Right lobe of liver (tissue), 6 donors: ENCODE results near the gene SCNN1B. TPM values are rescaled to one million over a fixed set of nuclear protein-coding genes. Genes with fewer than 3 reads are reported as not detected.
"Not testable (repeated sequence)": the region's sequence is repeated elsewhere in the genome, so short reads cannot be mapped to it uniquely, and the experiment has no call there.

Source experiments
- ATAC-seq, 4 donors: fragments of 200-7000 bp; cut with Tn5 transposase; one replicate each; pipeline ENCODE4 v1.9.1; 2020; ENCODE audit warnings: mild to moderate bottlenecking in 4 of 4, moderate library complexity in 4 of 4
- DNase-seq, 3 donors: peaks; one replicate each; pipeline ENCODE4 v3.0.0-alpha.2; 2020
- H3K27ac ChIP-seq, 3 donors: fragments of 200-600 bp; one replicate each; pipeline ENCODE4 v1.8.0; 2022
- H3K27me3 ChIP-seq, 2 donors: fragments of 200-600 bp; one replicate each; pipeline ENCODE4 v1.8.0; 2022
- H3K36me3 ChIP-seq, 4 donors: fragments of 200-600 bp; sonication (generic) in 1 of 4; one replicate each; pipeline versions ENCODE4 v1.5.1 to v1.8.0; 2017 to 2022; ENCODE audit warnings: control low read depth in 1 of 4
- H3K4me1 ChIP-seq, 4 donors: fragments of 200-600 bp; sonication (generic) in 1 of 4; one replicate each; pipeline versions ENCODE4 v1.5.1 to v1.8.0; 2017 to 2022; ENCODE audit warnings: control low read depth in 1 of 4
- H3K4me3 ChIP-seq, 3 donors: fragments of 200-600 bp; one replicate each; pipeline ENCODE4 v1.8.0; 2022
- H3K9me3 ChIP-seq, 4 donors: fragments of 200-600 bp; sonication (generic) in 1 of 4; one replicate each; pipeline versions ENCODE4 v1.5.1 to v1.8.0; 2017 to 2022; ENCODE audit warnings: control low read depth in 1 of 4
- POLR2A ChIP-seq: fragments of 450-650 bp; IDR thresholded peaks from one replicate; pipeline ENCODE4 v1.6.1; 2017; ENCODE audit warnings: antibody characterized with exemption, mild to moderate bottlenecking
- WGBS: methylation state at CpG from one replicate; pipeline ENCODE4 v1.1.6; 2018; ENCODE audit warnings: low coverage, low lambda C conversion rate; ENCODE audit not compliant: insufficient coverage; ENCODE audit errors: missing lambda C conversion rate; 5-methylcytosine and 5-hydroxymethylcytosine counted together
- intact Hi-C, 2 donors: fragments of 100-400 bp; cut with DNase I; formaldehyde crosslinking; loops; one replicate each; pipeline versions ENCODE4 v1.11.2 to v1.14.1; 2022
- long read RNA-seq: library from polyadenylated mRNA; unstranded; transcript quantifications from one replicate; pipeline ENCODE4 v2.0.0, GENCODE V29; 2019
- total RNA-seq, 6 experiments: library from RNA; depleted of rRNA in 2 of 6; stranded (reverse); fragments of >200 nt in 2 of 6; fragmentation: NEBNext Ultra II Directional in 3 of 6; extraction: Animal tissue kit (Norgen Biotek cat#: 25700) in 3 of 6; gene quantifications; one replicate each; pipeline versions ENCODE4 v1.1.0 to v1.2.4, GENCODE V29; 2016 to 2023
- TF ChIP-seq, protein P1 (sequence below), 4 donors: fragments of 200-600 bp in 3 of 4; fragments of 450-650 bp in 1 of 4; IDR thresholded peaks; one replicate each; pipeline versions ENCODE4 v1.5.1 to v1.8.0; 2016 to 2022; ENCODE audit warnings: antibody characterized with exemption in 4 of 4, mild to moderate bottlenecking in 2 of 4
- donor health status: DM: no; HTN: yes; CAD: no.
- donor health status: DM: no; HTN: no; CAD: no.
- donor health status: DM: no; HTN: no; CAD: no.
- donor health status: DM: no; HTN: yes; CAD: no.
- donor health status: DM: no; HTN: yes; CAD: no.

SCNN1B gene
- total RNA-seq, result under 1 TPM in 2 of 6 experiments, not detected in 4; 0.12 to 0.13 TPM
- long read RNA-seq, result 0 reads

GRCh38 chr16:23302045-23302956 is at the start of gene SCNN1B:
SCNN1B (plus strand) TSS chr16:23302302; CDS start chr16:23348600, 46,298 bp downstream.
- Histone ChIP-seq H3K27me3 (peaks cover 0 to 8% of the 10 kb centered on the region in 2 donors), H3K4me1 (no peaks in the 10 kb centered on the region), H3K4me3 (no peak within 1 kb of the TSS), H3K9me3 (no peaks in the 10 kb centered on the region), H3K27ac (no peak within 1 kb of the TSS), H3K36me3 (no peaks in the 10 kb centered on the region)
- no peak for TF ChIP-seq POLR2A
- TF ChIP-seq, protein P1, sequence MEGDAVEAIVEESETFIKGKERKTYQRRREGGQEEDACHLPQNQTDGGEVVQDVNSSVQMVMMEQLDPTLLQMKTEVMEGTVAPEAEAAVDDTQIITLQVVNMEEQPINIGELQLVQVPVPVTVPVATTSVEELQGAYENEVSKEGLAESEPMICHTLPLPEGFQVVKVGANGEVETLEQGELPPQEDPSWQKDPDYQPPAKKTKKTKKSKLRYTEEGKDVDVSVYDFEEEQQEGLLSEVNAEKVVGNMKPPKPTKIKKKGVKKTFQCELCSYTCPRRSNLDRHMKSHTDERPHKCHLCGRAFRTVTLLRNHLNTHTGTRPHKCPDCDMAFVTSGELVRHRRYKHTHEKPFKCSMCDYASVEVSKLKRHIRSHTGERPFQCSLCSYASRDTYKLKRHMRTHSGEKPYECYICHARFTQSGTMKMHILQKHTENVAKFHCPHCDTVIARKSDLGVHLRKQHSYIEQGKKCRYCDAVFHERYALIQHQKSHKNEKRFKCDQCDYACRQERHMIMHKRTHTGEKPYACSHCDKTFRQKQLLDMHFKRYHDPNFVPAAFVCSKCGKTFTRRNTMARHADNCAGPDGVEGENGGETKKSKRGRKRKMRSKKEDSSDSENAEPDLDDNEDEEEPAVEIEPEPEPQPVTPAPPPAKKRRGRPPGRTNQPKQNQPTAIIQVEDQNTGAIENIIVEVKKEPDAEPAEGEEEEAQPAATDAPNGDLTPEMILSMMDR (IDR thresholded peaks at IDR 0.05), result no peak
- DNase-seq (no peak), ATAC-seq (peak in 1 of 4 donors; percentile 26)
- intact Hi-C loops, result no loop called here
- 3% methylated on average over 18 of the region's 81 CpGs for WGBS

GRCh38 chr16:23252310-23252709 is 49.8 kb upstream of the SCNN1B start:
- Histone ChIP-seq H3K4me1 (no peaks in the 10 kb centered on the region), H3K36me3 (no peaks in the 10 kb centered on the region), H3K27me3 (no peaks in the 10 kb centered on the region), H3K9me3 (no peaks in the 10 kb centered on the region), H3K27ac (no peak overlapping the region), H3K4me3 (no peak overlapping the region)
- DNase-seq (no peak), ATAC-seq (no peak)
- intact Hi-C loops, result no loop called here
- 74% methylated on average over 5 of the region's 5 CpGs for WGBS
- TF ChIP-seq, protein P1 (IDR thresholded peaks at IDR 0.05), result no peak
- TF ChIP-seq POLR2A, result no peak

GRCh38 chr16:23253650-23254049 is 48.5 kb upstream of the SCNN1B start:
- H3K4me3 ChIP-seq, intact Hi-C loops, ATAC-seq, H3K9me3 ChIP-seq, H3K27me3 ChIP-seq, H3K36me3 ChIP-seq, H3K4me1 ChIP-seq, DNase-seq, H3K27ac ChIP-seq: not testable (repeated sequence)
- WGBS, result 77% methylated on average over 1 of the region's 1 CpG

DNA sequence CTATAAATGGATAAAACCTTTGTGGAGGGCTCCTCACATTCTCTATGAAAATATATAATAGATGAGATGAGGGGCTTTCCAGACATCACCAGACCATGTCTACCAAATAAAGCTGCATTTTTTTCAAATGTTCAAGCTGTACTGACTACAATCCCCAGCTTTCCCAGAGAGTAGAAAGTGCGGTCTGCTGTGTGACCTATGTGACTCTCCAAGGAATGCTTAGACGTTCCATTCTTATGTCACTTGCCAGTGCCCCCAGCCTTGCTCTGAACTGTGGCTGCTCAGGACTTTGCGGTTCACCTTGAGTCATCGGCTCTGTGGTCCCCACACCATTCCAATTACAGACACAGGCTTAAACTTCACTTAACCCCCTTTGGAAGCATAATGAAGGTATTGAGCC is 47.8 kb upstream of the SCNN1B start:
- no peaks in the 10 kb centered on the region for H3K4me1 ChIP-seq
- TF ChIP-seq, protein P1 (IDR thresholded peaks at IDR 0.05), result no peak
- no peak for TF ChIP-seq POLR2A
- intact Hi-C loops, result no loop called here
- H3K4me3 ChIP-seq, result no peak overlapping the region
- H3K27me3 ChIP-seq, result no peaks in the 10 kb centered on the region
- DNase-seq (no peak), ATAC-seq (no peak)
- no peak overlapping the region for H3K27ac ChIP-seq
- H3K9me3 ChIP-seq, result no peaks in the 10 kb centered on the region
- no peaks in the 10 kb centered on the region for H3K36me3 ChIP-seq
- 38% methylated on average over 4 of the region's 4 CpGs for WGBS

- H3K4me3 ChIP-seq, result no peak overlapping the region
- 36% methylated on average over 4 of the region's 4 CpGs for WGBS
- intact Hi-C loops, result no loop called here
- no peaks in the 10 kb centered on the region for H3K4me1 ChIP-seq
- H3K9me3 ChIP-seq, result no peaks in the 10 kb centered on the region
- H3K27ac ChIP-seq, result no peak overlapping the region
- no peaks in the 10 kb centered on the region for H3K27me3 ChIP-seq
- H3K36me3 ChIP-seq, result no peaks in the 10 kb centered on the region
- ATAC-seq (no peak), DNase-seq (no peak)
- no peak for TF ChIP-seq POLR2A
- TF ChIP-seq, protein P1 (IDR thresholded peaks at IDR 0.05), result no peak
These were observed 47.1 kb upstream of the SCNN1B start for GRCh38 chr16:23255000-23255399.
